ENCODE data around the gene PASK. TPM values are rescaled to one million over a fixed set of nuclear protein-coding genes. Genes with fewer than 3 reads are reported as not detected.

PASK gene
- polyA plus RNA-seq (3.0 to 4.3 TPM (median 3.7 TPM) in 3 replicates), polyA minus RNA-seq (4.6 to 23.2 TPM (median 6.3 TPM) in 3 replicates)
- polyA plus RNA-seq (2011; ENCODE audit: low read depth), result 4.1 TPM
- 0.73 and 1.2 TPM in 2 replicates for polyA plus RNA-seq (2011; cell fraction: cytosol; rRNA removed)
- 11.8 and 12.7 TPM in 2 replicates for polyA plus RNA-seq (2011; cell fraction: nucleus; rRNA removed)
- polyA plus RNA-seq (2012; ENCODE audit: low replicate concordance), result 3.0 and 3.1 TPM in 2 replicates
- polyA minus RNA-seq (2011; cell fraction: cytosol; rRNA and poly(A)+ RNA removed), result 2.9 TPM
- polyA minus RNA-seq (2011; cell fraction: nucleus; rRNA and poly(A)+ RNA removed), result 6.1 and 6.2 TPM in 2 replicates

GRCh38 chr2:241148891-241149674, at the start of gene PASK:
TSS of gene PASK (minus strand) at chr2:241149472. CDS start at chr2:241143032, 6,440 bp downstream.
- Histone ChIP-seq H4K20me1 (ENCODE audit: control insufficient read depth, extremely low read depth, insufficient read depth, low read length) (no peaks in the 10 kb centered on the region), H3K4me1 (ENCODE audit: control insufficient read depth, extremely low read depth, insufficient read depth, low read length) (peaks cover 16% of the 10 kb centered on the region), H2AFZ (ENCODE audit: control insufficient read depth, low read length) (peak within 1 kb of the TSS; percentile 100), H3K36me3 (ENCODE audit: control insufficient read depth in 2 of 2, extremely low read depth in 1 of 2, insufficient read depth in 2 of 2, low read length in 2 of 2) (peaks cover 0 to 6% of the 10 kb centered on the region in 2 experiments), H3K4me3 (ENCODE audit: control insufficient read depth in 2 of 3, extremely low read depth in 1 of 3, insufficient read depth in 2 of 3, low read depth in 1 of 3, low read length in 3 of 3) (peak within 1 kb of the TSS; percentile 78 to 88 (median 81)), H3K9me1 (ENCODE audit: control insufficient read depth, extremely low read depth, insufficient read depth, low read length) (no peaks in the 10 kb centered on the region), H3K4me2 (ENCODE audit: control insufficient read depth, extremely low read depth, insufficient read depth, low read depth, low read length) (peak within 1 kb of the TSS; percentile 85), H3K27me3 (ENCODE audit: control insufficient read depth, extremely low read depth, insufficient read depth, low read length) (no peaks in the 10 kb centered on the region), H3K9me3 (ENCODE audit: control insufficient read depth, low read depth, low read length) (no peaks in the 10 kb centered on the region), H3K27ac (ENCODE audit: control insufficient read depth, insufficient read depth, low read length) (peak within 1 kb of the TSS; percentile 76), H3K79me2 (ENCODE audit: control insufficient read depth, insufficient read depth, low read length) (peaks cover 19% of the 10 kb centered on the region), H3K9ac (ENCODE audit: control insufficient read depth, extremely low read depth, insufficient read depth, low read length) (peak within 1 kb of the TSS; percentile 84)
- TF ChIP-seq CTCF (optimal IDR thresholded peaks at IDR 0.05 in 1 of 3, IDR thresholded peaks at IDR 0.05 in 1 of 3, conservative IDR thresholded peaks at IDR 0.05 in 1 of 3; ENCODE audit: extremely low read depth in 1 of 3, insufficient read depth in 2 of 3, low read length in 3 of 3) (no peak), EZH2 (IDR thresholded peaks at IDR 0.05; ENCODE audit: low read length) (no peak)
- FAIRE-seq (peak; percentile 93), DNase-seq (ENCODE audit: low read depth, low spot score) (peak; percentile 85)
- dilution Hi-C loops (cut with MboI; ENCODE audit: extremely low pct_ligation_motif_present, low sequenced_read_pairs), result no loop called here

- dilution Hi-C loops (cut with MboI; ENCODE audit: extremely low pct_ligation_motif_present, low sequenced_read_pairs), result no loop called here
- FAIRE-seq (no peak), DNase-seq (ENCODE audit: low read depth, low spot score) (no peak)
- H3K4me1 ChIP-seq (ENCODE audit: control insufficient read depth, extremely low read depth, insufficient read depth, low read length), result no peaks in the 10 kb centered on the region
- no peaks in the 10 kb centered on the region for H3K79me2 ChIP-seq (ENCODE audit: control insufficient read depth, insufficient read depth, low read length)
- H3K9me3 ChIP-seq (ENCODE audit: control insufficient read depth, low read depth, low read length), result no peaks in the 10 kb centered on the region
- H3K4me2 ChIP-seq (ENCODE audit: control insufficient read depth, extremely low read depth, insufficient read depth, low read depth, low read length), result no peak overlapping the region
- no peak for TF ChIP-seq EZH2 (IDR thresholded peaks at IDR 0.05; ENCODE audit: low read length)
- TF ChIP-seq CTCF (optimal IDR thresholded peaks at IDR 0.05 in 1 of 3, IDR thresholded peaks at IDR 0.05 in 1 of 3, conservative IDR thresholded peaks at IDR 0.05 in 1 of 3; ENCODE audit: extremely low read depth in 1 of 3, insufficient read depth in 2 of 3, low read length in 3 of 3), result no peak
- no peak overlapping the region for H3K27ac ChIP-seq (ENCODE audit: control insufficient read depth, insufficient read depth, low read length)
- peaks cover 14% of the 10 kb centered on the region for H3K27me3 ChIP-seq (ENCODE audit: control insufficient read depth, extremely low read depth, insufficient read depth, low read length)
- no peak overlapping the region for H3K4me3 ChIP-seq (ENCODE audit: control insufficient read depth in 2 of 3, extremely low read depth in 1 of 3, insufficient read depth in 2 of 3, low read depth in 1 of 3, low read length in 3 of 3)
- H2AFZ ChIP-seq (ENCODE audit: control insufficient read depth, low read length), result no peak overlapping the region
- H4K20me1 ChIP-seq (ENCODE audit: control insufficient read depth, extremely low read depth, insufficient read depth, low read length), result no peaks in the 10 kb centered on the region
- H3K36me3 ChIP-seq (ENCODE audit: control insufficient read depth in 2 of 2, extremely low read depth in 1 of 2, insufficient read depth in 2 of 2, low read length in 2 of 2), result no peaks in the 10 kb centered on the region
- no peaks in the 10 kb centered on the region for H3K9me1 ChIP-seq (ENCODE audit: control insufficient read depth, extremely low read depth, insufficient read depth, low read length)
- H3K9ac ChIP-seq (ENCODE audit: control insufficient read depth, extremely low read depth, insufficient read depth, low read length), result no peak overlapping the region
These were observed 49.4 kb upstream of the PASK start for GRCh38 chr2:241198381-241199279.
